PC-3 (cell line): ENCODE measurements around the gene EEIG2. TPM values are rescaled to one million over a fixed set of nuclear protein-coding genes. Genes with fewer than 3 reads are reported as not detected.

Experiments used
- ATAC-seq: fragments of 200-7000 bp; cut with Tn5 transposase; 2 replicates; pipeline ENCODE4 v1.9.1; 2020; ENCODE audit warnings: mild to moderate bottlenecking, moderate library complexity
- BruUV-seq: library from RNA; stranded (reverse); fragments of 400-500 nt; replicated peaks from 2 replicates; lab custom pipeline; 2021; lab: Mats Ljungman, UMichigan
- CTCF ChIA-PET: fragments of 300-600 bp; sonication (Branson Sonifier 250); formaldehyde crosslinking; loops from one replicate; lab custom pipeline; 2022; ENCODE audit warnings: antibody characterized with exemption; lab: Charles Lee
- POLR2A ChIA-PET: fragments of 300-600 bp; sonication (Branson Sonifier 250); formaldehyde crosslinking; loops from one replicate; lab custom pipeline; 2022; ENCODE audit warnings: antibody characterized with exemption; ENCODE audit not compliant: unreplicated experiment; lab: Charles Lee
- DNase-seq: peaks from one replicate; pipeline ENCODE4 v3.0.0-alpha.2; 2015
- H2AFZ ChIP-seq: fragments of 300-600 bp; sonication (generic); 2 replicates; pipeline ENCODE4 v1.6.0; 2016; ENCODE audit warnings: antibody characterized with exemption, low read length
- H3F3A ChIP-seq: fragments of 300-600 bp; sonication (generic); one replicate; pipeline ENCODE4 v1.6.0; 2017; ENCODE audit warnings: antibody characterized with exemption, low read length, control low read depth, mild to moderate bottlenecking; ENCODE audit not compliant: unreplicated experiment
- H3K27ac ChIP-seq: fragments of 300-600 bp; sonication (generic); 2 replicates; pipeline ENCODE4 v1.5.1; 2016; ENCODE audit warnings: mild to moderate bottlenecking, low read length
- H3K27me3 ChIP-seq: fragments of 300-600 bp; sonication (generic); 2 replicates; pipeline ENCODE4 v1.6.1; 2016; ENCODE audit warnings: low read length, mixed read lengths
- H3K36me3 ChIP-seq: fragments of 300-600 bp; sonication (generic); 2 replicates; pipeline ENCODE4 v1.6.1; 2016; ENCODE audit warnings: low read depth, mixed run types, low read length, mixed read lengths
- H3K4me1 ChIP-seq: fragments of 300-600 bp; sonication (generic); 2 replicates; pipeline ENCODE4 v1.5.1; 2016; ENCODE audit warnings: low read length; ENCODE audit not compliant: insufficient read depth
- H3K4me2 ChIP-seq: fragments of 300-600 bp; sonication (generic); 2 replicates; pipeline ENCODE4 v1.6.0; 2016; ENCODE audit warnings: low read length
- H3K4me3 ChIP-seq: fragments of 300-600 bp; sonication (generic); 2 replicates; pipeline ENCODE4 v1.5.1; 2016; ENCODE audit warnings: mild to moderate bottlenecking, low read length, mixed read lengths
- H3K79me2 ChIP-seq: fragments of 300-600 bp; sonication (generic); 2 replicates; pipeline ENCODE4 v1.6.1; 2017; ENCODE audit warnings: low read length, mixed read lengths
- H3K9ac ChIP-seq: fragments of 300-600 bp; sonication (generic); 2 replicates; pipeline ENCODE4 v1.6.0; 2016; ENCODE audit warnings: mild to moderate bottlenecking, low read length
- H3K9me2 ChIP-seq: fragments of 300-600 bp; sonication (generic); replicated peaks from 2 replicates; pipeline ENCODE4 v1.6.1; 2016; ENCODE audit warnings: mixed run types, low read length, mixed read lengths
- H3K9me3 ChIP-seq: fragments of 300-600 bp; sonication (generic); 2 replicates; pipeline ENCODE4 v1.6.1; 2016; ENCODE audit warnings: low read length, mixed read lengths
- H4K20me1 ChIP-seq: fragments of 300-600 bp; sonication (generic); 2 replicates; pipeline ENCODE4 v1.6.1; 2016; ENCODE audit warnings: low read length, mixed read lengths
- EZH2 ChIP-seq: fragments of 300-600 bp; sonication (generic); IDR thresholded peaks from one replicate; pipeline ENCODE4 v1.6.1; 2017; ENCODE audit warnings: antibody characterized with exemption, mild to moderate bottlenecking, low read length; ENCODE audit not compliant: unreplicated experiment
- EZH2phosphoT487 ChIP-seq: fragments of 300-600 bp; sonication (generic); IDR thresholded peaks from 2 replicates; pipeline ENCODE4 v1.6.1; 2018; ENCODE audit warnings: mild to moderate bottlenecking, antibody characterized with exemption, low read length, borderline replicate concordance
- intact Hi-C: fragments of 100-400 bp; cut with micrococcal nuclease; formaldehyde crosslinking; loops from 2 replicates; pipeline ENCODE4 v1.9.0; 2023
- total RNA-seq: library from RNA; depleted of rRNA; stranded (reverse); fragments of >200 nt; gene quantifications from 2 replicates; pipeline ENCODE4 v1.2.3, GENCODE V29; 2014
- TF ChIP-seq, protein P1 (sequence below): fragments of 300-600 bp; sonication (generic); conservative IDR thresholded peaks from 2 replicates; pipeline ENCODE4 v1.5.1; 2017; ENCODE audit warnings: antibody characterized with exemption, low read depth, mild to moderate bottlenecking, low read length

EEIG2 gene
- total RNA-seq, 1 experiment from 2014 or later: 6.2 TPM

DNA sequence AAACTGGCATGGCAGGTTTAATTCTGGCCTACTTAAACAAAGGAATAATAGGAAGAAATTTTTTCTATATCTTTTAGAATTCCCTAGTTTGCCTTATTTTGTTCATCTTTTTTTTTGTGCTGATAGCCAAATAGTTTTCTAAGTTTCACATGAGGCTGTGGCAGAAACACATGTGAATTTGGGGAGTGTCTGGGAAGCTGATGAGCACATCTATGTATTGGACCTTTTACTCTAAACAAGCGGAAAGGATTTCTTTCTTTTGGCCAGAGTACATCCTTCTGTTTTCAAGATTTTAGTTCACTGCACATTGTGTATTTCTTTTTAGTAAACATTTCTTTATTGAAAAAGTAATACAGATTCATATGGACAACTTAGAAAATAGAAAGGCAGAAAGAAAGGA lies 5.6 kb downstream of the EEIG2 start:
- DNase-seq: no peak
- no peaks in the 10 kb centered on the region for H3F3A ChIP-seq
- H3K27me3 ChIP-seq: no peaks in the 10 kb centered on the region
- H3K9me2 ChIP-seq: no peaks in the 10 kb centered on the region
- intact Hi-C loops: no loop called here
- no peak overlapping the region for H3K4me2 ChIP-seq
- no peak overlapping the region for H2AFZ ChIP-seq
- H3K4me3 ChIP-seq: no peak overlapping the region
- TF ChIP-seq EZH2 (no peak), EZH2phosphoT487 (no peak)
- TF ChIP-seq, protein P1, sequence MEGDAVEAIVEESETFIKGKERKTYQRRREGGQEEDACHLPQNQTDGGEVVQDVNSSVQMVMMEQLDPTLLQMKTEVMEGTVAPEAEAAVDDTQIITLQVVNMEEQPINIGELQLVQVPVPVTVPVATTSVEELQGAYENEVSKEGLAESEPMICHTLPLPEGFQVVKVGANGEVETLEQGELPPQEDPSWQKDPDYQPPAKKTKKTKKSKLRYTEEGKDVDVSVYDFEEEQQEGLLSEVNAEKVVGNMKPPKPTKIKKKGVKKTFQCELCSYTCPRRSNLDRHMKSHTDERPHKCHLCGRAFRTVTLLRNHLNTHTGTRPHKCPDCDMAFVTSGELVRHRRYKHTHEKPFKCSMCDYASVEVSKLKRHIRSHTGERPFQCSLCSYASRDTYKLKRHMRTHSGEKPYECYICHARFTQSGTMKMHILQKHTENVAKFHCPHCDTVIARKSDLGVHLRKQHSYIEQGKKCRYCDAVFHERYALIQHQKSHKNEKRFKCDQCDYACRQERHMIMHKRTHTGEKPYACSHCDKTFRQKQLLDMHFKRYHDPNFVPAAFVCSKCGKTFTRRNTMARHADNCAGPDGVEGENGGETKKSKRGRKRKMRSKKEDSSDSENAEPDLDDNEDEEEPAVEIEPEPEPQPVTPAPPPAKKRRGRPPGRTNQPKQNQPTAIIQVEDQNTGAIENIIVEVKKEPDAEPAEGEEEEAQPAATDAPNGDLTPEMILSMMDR: no peak
- BruUV-seq: no TSS peak
- no peak overlapping the region for H3K9ac ChIP-seq
- H3K36me3 ChIP-seq: no peaks in the 10 kb centered on the region
- H4K20me1 ChIP-seq: no peaks in the 10 kb centered on the region
- ChIA-PET POLR2A (no interaction called here), CTCF (no interaction called here)
- H3K27ac ChIP-seq: no peak overlapping the region
- H3K9me3 ChIP-seq: no peaks in the 10 kb centered on the region
- H3K79me2 ChIP-seq: no peaks in the 10 kb centered on the region
- ATAC-seq: no peak
- H3K4me1 ChIP-seq: peaks cover 12% of the 10 kb centered on the region

DNA sequence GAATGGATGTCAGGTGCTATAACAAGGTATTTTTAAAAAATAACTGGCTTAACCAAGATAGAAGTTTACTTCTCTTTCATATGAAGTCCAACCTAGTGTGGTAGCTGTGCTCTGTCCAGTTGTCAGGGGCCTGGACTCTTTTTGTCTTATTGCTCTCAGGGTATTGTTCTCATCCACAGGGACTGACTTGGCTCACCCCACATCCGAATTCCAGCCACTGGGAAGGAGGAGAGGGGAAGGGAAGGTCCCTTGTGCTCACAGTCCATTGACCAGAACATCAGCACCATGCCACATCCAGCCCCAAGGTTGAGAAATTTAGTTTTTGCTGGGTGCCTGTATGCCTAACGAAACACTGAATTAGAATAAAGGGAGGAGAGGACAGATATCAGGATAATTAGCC lies 8.7 kb downstream of the EEIG2 start:
- no TSS peak for BruUV-seq
- no peaks in the 10 kb centered on the region for H3K9me2 ChIP-seq
- intact Hi-C loops: no loop called here
- no peak for DNase-seq
- H4K20me1 ChIP-seq: no peaks in the 10 kb centered on the region
- H3K4me2 ChIP-seq: no peak overlapping the region
- H3K4me3 ChIP-seq: no peak overlapping the region
- TF ChIP-seq EZH2phosphoT487 (no peak), EZH2 (no peak)
- TF ChIP-seq, protein P1: no peak
- no peaks in the 10 kb centered on the region for H3K36me3 ChIP-seq
- POLR2A ChIA-PET: no interaction called here
- no peaks in the 10 kb centered on the region for H3K9me3 ChIP-seq
- H3K27me3 ChIP-seq: no peaks in the 10 kb centered on the region
- H2AFZ ChIP-seq: no peak overlapping the region
- H3F3A ChIP-seq: no peaks in the 10 kb centered on the region
- CTCF ChIA-PET: no interaction called here
- H3K4me1 ChIP-seq: no peaks in the 10 kb centered on the region
- ATAC-seq: no peak
- H3K9ac ChIP-seq: no peak overlapping the region
- no peaks in the 10 kb centered on the region for H3K79me2 ChIP-seq
- no peak overlapping the region for H3K27ac ChIP-seq

DNA sequence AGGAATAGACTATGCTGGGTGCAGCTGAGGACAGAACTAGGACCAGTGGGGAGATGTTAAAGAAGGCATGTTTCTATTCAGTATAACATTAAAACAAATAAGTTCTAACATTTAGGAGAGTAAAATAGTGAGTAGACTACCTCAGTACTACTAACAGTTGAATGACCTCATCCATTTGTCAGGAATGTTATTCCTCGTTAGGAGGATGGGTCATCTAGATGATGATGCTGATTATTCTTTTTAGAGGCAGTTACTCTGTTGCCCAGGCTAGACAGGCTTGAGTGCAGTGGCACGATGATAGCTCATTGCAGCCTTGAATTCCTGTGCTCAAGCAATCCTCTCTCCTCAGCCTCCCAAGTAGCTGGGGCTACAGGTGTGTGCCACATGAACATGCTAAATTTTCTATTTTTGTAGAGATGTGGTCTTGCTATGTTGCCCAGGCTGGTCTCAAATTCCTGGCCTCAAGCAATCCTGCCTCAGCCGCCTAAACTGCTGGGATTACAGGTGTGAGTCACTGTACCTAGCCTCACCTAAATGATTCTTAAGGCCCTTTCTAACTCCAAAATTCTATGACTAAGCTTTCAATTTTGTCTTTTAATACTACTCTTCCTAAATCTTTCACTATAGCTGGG lies 9.3 kb downstream of the EEIG2 start:
- no TSS peak for BruUV-seq
- Histone ChIP-seq H3K4me1 (no peaks in the 10 kb centered on the region), H3K9me3 (no peaks in the 10 kb centered on the region), H3K9me2 (no peaks in the 10 kb centered on the region), H3K27ac (no peak overlapping the region), H3K36me3 (no peaks in the 10 kb centered on the region), H3K79me2 (no peaks in the 10 kb centered on the region), H3K9ac (no peak overlapping the region), H4K20me1 (no peaks in the 10 kb centered on the region), H3F3A (no peaks in the 10 kb centered on the region), H2AFZ (no peak overlapping the region), H3K4me3 (no peak overlapping the region), H3K4me2 (no peak overlapping the region), H3K27me3 (no peaks in the 10 kb centered on the region)
- ChIA-PET POLR2A (no interaction called here), CTCF (interaction anchor here (0.7 kb wide), 1 partner anchor 56 kb away, joined by 4 read pairs; no protein-coding TSS in a partner anchor)
- DNase-seq (no peak), ATAC-seq (no peak)
- TF ChIP-seq EZH2phosphoT487: no peak
- no peak for TF ChIP-seq EZH2
- TF ChIP-seq, protein P1: no peak
- intact Hi-C loops: no loop called here
